K562 (cell line): ENCODE results near the gene CBLC. TPM values are rescaled to one million over a fixed set of nuclear protein-coding genes. Genes with fewer than 3 reads are reported as not detected.

Source experiments
- CREB3L1 ChIP-seq: fragments of 450-650 bp; IDR thresholded peaks from 2 replicates; pipeline ENCODE4 v1.6.1; 2014; ENCODE audit warnings: low read depth, mild to moderate bottlenecking, moderate library complexity, borderline replicate concordance
- FOXJ3 ChIP-seq: sonication (generic); formaldehyde crosslinking; IDR thresholded peaks from 2 replicates; pipeline ENCODE4 v1.4.0; 2020; ENCODE audit warnings: mild to moderate bottlenecking, missing genetic modification reagents
- HIVEP1 ChIP-seq: fragments of 250-450 bp; sonication (Bioruptor Pico); IDR thresholded peaks from 2 replicates; pipeline ENCODE4 v1.4.0; 2020; ENCODE audit warnings: mild to moderate bottlenecking
- ILK ChIP-seq: fragments of 450-650 bp; IDR thresholded peaks from 2 replicates; pipeline ENCODE4 v1.6.1; 2016; ENCODE audit warnings: missing genetic modification characterization, low read depth, mild to moderate bottlenecking, missing compliant biosample characterization, moderate library complexity, borderline replicate concordance
- KAT8 ChIP-seq: fragments of 450-650 bp; IDR thresholded peaks from 2 replicates; pipeline ENCODE4 v1.6.1; 2016; ENCODE audit warnings: low read depth, mild to moderate bottlenecking
- MYNN ChIP-seq, 2 experiments: sonication (generic); formaldehyde crosslinking in 1 of 2; IDR thresholded peaks; 2 replicates each; pipeline versions ENCODE4 v1.5.0 to v1.6.1; 2016 to 2020; ENCODE audit warnings: antibody characterized with exemption in 1 of 2, missing genetic modification reagents in 1 of 2
- OTX1 ChIP-seq: fragments of 450-650 bp; formaldehyde crosslinking; IDR thresholded peaks from 2 replicates; pipeline ENCODE4 v1.4.0; 2022; ENCODE audit warnings: mild to moderate bottlenecking
- POLR2B ChIP-seq: fragments of 450-650 bp; IDR thresholded peaks from 2 replicates; pipeline ENCODE4 v1.6.1; 2018; ENCODE audit warnings: low read depth; ENCODE audit not compliant: partially characterized antibody
- RFX1 ChIP-seq: fragments of 450-650 bp; IDR thresholded peaks from 2 replicates; pipeline ENCODE4 v1.6.1; 2016; ENCODE audit warnings: mild to moderate bottlenecking, moderate library complexity
- RNF219 ChIP-seq: fragments of 250-450 bp; sonication (Bioruptor Pico); IDR thresholded peaks from 2 replicates; pipeline ENCODE4 v1.5.0; 2022; ENCODE audit warnings: mild to moderate bottlenecking
- RREB1 ChIP-seq: fragments of 250-450 bp; sonication (Bioruptor Pico); IDR thresholded peaks from 2 replicates; pipeline ENCODE4 v1.4.0; 2020
- ZNF197 ChIP-seq: fragments of 200-800 bp; sonication (Bioruptor generic); IDR thresholded peaks from 2 replicates; pipeline ENCODE4 v1.6.1; 2016; ENCODE audit warnings: low read depth, missing genetic modification characterization, missing compliant biosample characterization
- ZZZ3 ChIP-seq: fragments of 450-650 bp; IDR thresholded peaks from 2 replicates; pipeline ENCODE4 v1.6.1; 2016; ENCODE audit warnings: antibody characterized with exemption, mild to moderate bottlenecking, moderate library complexity
- polyA plus RNA-seq, 8 experiments: library from polyadenylated mRNA; depleted of rRNA in 4 of 8; stranded (reverse) in 5 of 8; unstranded in 3 of 8; fragments of >200 nt; fragmentation: Nextera tagmentation in 2 of 8; fragmentation: Illumina TruSeq in 1 of 8; extraction: Ambion mirVana in 2 of 8; extraction: Trizol in 1 of 8; gene quantifications; 2 replicates each; pipeline versions ENCODE4 v1.2.1 to v1.2.3, GENCODE V29; 2011 to 2014; ENCODE audit warnings: inconsistent platforms in 1 of 8, missing spikeins in 1 of 8
- total RNA-seq, 7 experiments: library from RNA; depleted of rRNA in 6 of 7; stranded (reverse); fragments of >200 nt in 6 of 7; fragmentation: Illumina TruSeq in 2 of 7; extraction: Trizol in 2 of 7; gene quantifications; 2 replicates each; pipeline versions ENCODE4 v1.2.1 to v1.2.3, GENCODE V29; 2011 to 2021; ENCODE audit warnings: low replicate concordance in 1 of 7
- TF ChIP-seq, protein P1 (sequence below): fragments of 450-650 bp; formaldehyde crosslinking; IDR thresholded peaks from 2 replicates; pipeline ENCODE4 v1.4.0; 2022; ENCODE audit warnings: mild to moderate bottlenecking, moderate library complexity
- TF ChIP-seq, protein P2 (sequence below): fragments of 450-650 bp; IDR thresholded peaks from one replicate; pipeline ENCODE4 v1.6.1; 2018; ENCODE audit warnings: mild to moderate bottlenecking, moderate library complexity; ENCODE audit not compliant: partially characterized antibody

Gene CBLC
- total and polyA plus RNA-seq, 9 of the 15 experiments (the other 6 are each of a cell fraction or from before 2014, with no cell fraction given) = 0.09 TPM; not detected in 8

GRCh38 chr19:44741841-44742329, 35.8 kb upstream of the CBLC start (continued):
- TF ChIP-seq, protein P1, sequence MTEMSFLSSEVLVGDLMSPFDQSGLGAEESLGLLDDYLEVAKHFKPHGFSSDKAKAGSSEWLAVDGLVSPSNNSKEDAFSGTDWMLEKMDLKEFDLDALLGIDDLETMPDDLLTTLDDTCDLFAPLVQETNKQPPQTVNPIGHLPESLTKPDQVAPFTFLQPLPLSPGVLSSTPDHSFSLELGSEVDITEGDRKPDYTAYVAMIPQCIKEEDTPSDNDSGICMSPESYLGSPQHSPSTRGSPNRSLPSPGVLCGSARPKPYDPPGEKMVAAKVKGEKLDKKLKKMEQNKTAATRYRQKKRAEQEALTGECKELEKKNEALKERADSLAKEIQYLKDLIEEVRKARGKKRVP (CRISPR knock-in tag) = no peak
- TF ChIP-seq OTX1 (CRISPR knock-in tag) (no peak), POLR2B (no peak), MYNN (IDR thresholded peaks at IDR 0.05) (peak; percentile 93), MYNN (CRISPR knock-in tag; IDR thresholded peaks at IDR 0.05) (no peak), FOXJ3 (CRISPR knock-in tag) (no peak), RFX1 (no peak), KAT8 (no peak), CREB3L1 (no peak), RREB1 (CRISPR knock-in tag) (no peak), ZNF197 (CRISPR knock-in tag) (no peak), RNF219 (no peak), ILK (tag) (no peak), ZZZ3 (no peak), HIVEP1 (CRISPR knock-in tag) (no peak)
- TF ChIP-seq, protein P2, sequence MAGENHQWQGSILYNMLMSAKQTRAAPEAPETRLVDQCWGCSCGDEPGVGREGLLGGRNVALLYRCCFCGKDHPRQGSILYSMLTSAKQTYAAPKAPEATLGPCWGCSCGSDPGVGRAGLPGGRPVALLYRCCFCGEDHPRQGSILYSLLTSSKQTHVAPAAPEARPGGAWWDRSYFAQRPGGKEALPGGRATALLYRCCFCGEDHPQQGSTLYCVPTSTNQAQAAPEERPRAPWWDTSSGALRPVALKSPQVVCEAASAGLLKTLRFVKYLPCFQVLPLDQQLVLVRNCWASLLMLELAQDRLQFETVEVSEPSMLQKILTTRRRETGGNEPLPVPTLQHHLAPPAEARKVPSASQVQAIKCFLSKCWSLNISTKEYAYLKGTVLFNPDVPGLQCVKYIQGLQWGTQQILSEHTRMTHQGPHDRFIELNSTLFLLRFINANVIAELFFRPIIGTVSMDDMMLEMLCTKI = no peak
